Measurements from ENCODE around the gene KRTAP10-2.

- TF ChIP-seq EZH2 (IDR thresholded peaks at IDR 0.05; ENCODE audit: insufficient read depth, poor library complexity, severe bottlenecking) = no peak
- no peak for TF ChIP-seq EZH2phosphoT487 (IDR thresholded peaks at IDR 0.05; ENCODE audit: insufficient read depth, low read depth)
Observed at GRCh38 chr21:44571844-44572782, 20.8 kb upstream of the KRTAP10-2 start.

Data from GM23248 (cell line).